GM15510 (cell line): ENCODE results near the gene VWA2.

ENCODE experiments used
- POLR2A ChIP-seq: IDR thresholded peaks from 3 replicates; pipeline ENCODE4 v1.6.1; 2011; ENCODE audit warnings: borderline replicate concordance; ENCODE audit not compliant: insufficient read length; ENCODE audit errors: extremely low read depth

VWA2 gene

GRCh38 chr10:114260366-114260765 is 21.3 kb downstream of the VWA2 start:
- TF ChIP-seq POLR2A, result no peak

GRCh38 chr10:114261076-114261475 is 22.0 kb downstream of the VWA2 start:
- TF ChIP-seq POLR2A, result no peak

- TF ChIP-seq POLR2A, result no peak
These were observed 23.4 kb downstream of the VWA2 start for GRCh38 chr10:114262496-114262895.

- TF ChIP-seq POLR2A, result no peak
These were observed 26.5 kb downstream of the VWA2 start for GRCh38 chr10:114265392-114266053.

- TF ChIP-seq POLR2A, result no peak
These were observed 27.5 kb downstream of the VWA2 start for GRCh38 chr10:114266521-114266920.

- TF ChIP-seq POLR2A, result no peak
These were observed 32.2 kb downstream of the VWA2 start for GRCh38 chr10:114271075-114271778.

GRCh38 chr10:114271779-114272167 is 32.7 kb downstream of the VWA2 start:
- no peak for TF ChIP-seq POLR2A

- TF ChIP-seq POLR2A, result no peak
These were observed 33.6 kb downstream of the VWA2 start for GRCh38 chr10:114272696-114273095.

- no peak for TF ChIP-seq POLR2A
These were observed 34.9 kb downstream of the VWA2 start for GRCh38 chr10:114273910-114274309.

GRCh38 chr10:114274616-114275453 is 35.8 kb downstream of the VWA2 start:
- TF ChIP-seq POLR2A, result no peak

- no peak for TF ChIP-seq POLR2A
These were observed 37.0 kb downstream of the VWA2 start for GRCh38 chr10:114276066-114276465.

- TF ChIP-seq POLR2A, result no peak
These were observed 37.6 kb downstream of the VWA2 start for GRCh38 chr10:114276671-114277070.

- TF ChIP-seq POLR2A, result no peak
These were observed 39.3 kb downstream of the VWA2 start for GRCh38 chr10:114278140-114278883.

- no peak for TF ChIP-seq POLR2A
These were observed 39.8 kb downstream of the VWA2 start for GRCh38 chr10:114278884-114279191.

GRCh38 chr10:114279289-114279688 is 40.2 kb downstream of the VWA2 start:
- TF ChIP-seq POLR2A, result no peak
